Heart left ventricle (tissue), 16 donors: Measurements from ENCODE around the gene GJB4. TPM values are rescaled to one million over a fixed set of nuclear protein-coding genes. Genes with fewer than 3 reads are reported as not detected.

Source experiments
- ATAC-seq, 4 donors: fragments of 200-7000 bp; cut with Tn5 transposase; one replicate each; pipeline ENCODE4 v1.9.1; 2020 to 2022; ENCODE audit warnings: moderate library complexity in 4 of 4, mild to moderate bottlenecking in 3 of 4, moderate number of reproducible peaks in 1 of 4
- DNase-seq, 5 donors: peaks; one replicate each; pipeline ENCODE4 v3.0.0-alpha.2; 2020
- H3K27ac ChIP-seq, 12 donors: fragments of 200-600 bp; sonication (generic) in 4 of 12; one replicate each; pipeline versions ENCODE4 v1.5.0 to v1.8.0; 2016 to 2022; ENCODE audit warnings: mild to moderate bottlenecking in 2 of 12
- H3K27me3 ChIP-seq, 9 donors: fragments of 200-600 bp; sonication (generic) in 2 of 9; one replicate each; pipeline versions ENCODE4 v1.5.1 to v1.8.0; 2016 to 2022; ENCODE audit warnings: mild to moderate bottlenecking in 3 of 9
- H3K36me3 ChIP-seq, 9 donors: fragments of 200-600 bp; sonication (generic) in 2 of 9; one replicate each; pipeline versions ENCODE4 v1.5.0 to v1.8.0; 2018 to 2022; ENCODE audit warnings: mild to moderate bottlenecking in 2 of 9
- H3K4me1 ChIP-seq, 12 donors: fragments of 200-600 bp; sonication (generic) in 4 of 12; one replicate each; pipeline versions ENCODE4 v1.5.0 to v1.8.0; 2016 to 2022; ENCODE audit warnings: mild to moderate bottlenecking in 3 of 12
- H3K4me3 ChIP-seq, 12 donors: fragments of 200-600 bp; sonication (generic) in 4 of 12; one replicate each; pipeline versions ENCODE4 v1.5.0 to v1.8.0; 2017 to 2022; ENCODE audit warnings: mild to moderate bottlenecking in 9 of 12, moderate library complexity in 4 of 12
- H3K9me3 ChIP-seq, 12 donors: fragments of 200-600 bp; sonication (generic) in 4 of 12; one replicate each; pipeline versions ENCODE4 v1.5.0 to v1.8.0; 2016 to 2022; ENCODE audit warnings: mild to moderate bottlenecking in 1 of 12
- CTCF ChIP-seq, 12 donors: fragments of 200-600 bp; sonication (generic) in 4 of 12; IDR thresholded peaks; one replicate each; pipeline versions ENCODE4 v1.5.0 to v1.8.0; 2018 to 2022; ENCODE audit warnings: antibody characterized with exemption in 12 of 12, mild to moderate bottlenecking in 5 of 12
- POLR2A ChIP-seq, 2 donors: fragments of 450-650 bp; IDR thresholded peaks; one replicate each; pipeline ENCODE4 v1.6.1; 2017; ENCODE audit warnings: antibody characterized with exemption in 2 of 2, mild to moderate bottlenecking in 2 of 2, moderate library complexity in 2 of 2
- WGBS, 4 donors: extraction: QIAGEN DNeasy Blood & Tissue Kit in 2 of 4; methylation state at CpG; one replicate each; pipeline versions ENCODE4 v1.1.5 to v1.1.7; 2013 to 2018; 5-methylcytosine and 5-hydroxymethylcytosine counted together
- intact Hi-C, 10 donors: fragments of 100-400 bp; cut with DNase I; formaldehyde crosslinking; loops; one replicate each; pipeline versions ENCODE4 v1.11.1 to v1.14.2; 2022
- polyA plus RNA-seq, 2 donors: library from polyadenylated mRNA; stranded (reverse); fragments of 200-250 nt; gene quantifications; one replicate each; pipeline ENCODE4 v1.2.3, GENCODE V29; 2013
- total RNA-seq, 9 donors: library from RNA; depleted of rRNA in 2 of 9; stranded (reverse); fragments of >200 nt in 2 of 9; fragmentation: NEBNext Ultra II Directional in 3 of 9; extraction: Animal tissue kit (Norgen Biotek cat#: 25700) in 3 of 9; gene quantifications; one replicate each; pipeline versions ENCODE4 v1.1.0 to v1.2.4, GENCODE V29; 2016 to 2023
- donor health status: ischemic (EF 13 %, LVEDD 7.1; RV severe dilation, severe dysfunction).
- donor health status: healthy with polysubstance abuse.
- donor health status: DM: no; HTN: yes; CAD: no.
- donor health status: DM: no; HTN: no; CAD: no.
- donor health status: ischemic (EF 25% LVEDD 6.9; RV normal size, moderate dysfunction).
- donor health status: ischemic (EF 25% LVEDD 5.7; RV mildly dilated, moderate dysfunction).
- donor health status: healthy.
- donor health status: DM: yes; HTN: yes; CAD: no.
- donor health status: ischemic (EF 35%, LVEDD 5.7; RV mildly dilated, moderate dysfunction).
- donor health status: nonischemic (EF 11% LVEDD 7.7; RV severe dilation, severe dysfunction).
- donor health status: DM: yes; HTN: yes; CAD: no.
- donor health status: PGD.
- donor health status: ischemic (EF 29% LVEDD 5.4; RV normal size, mild dysfunction).
- donor health status: nonischemic (EF 23%, LVEDD 6.1; RV moderate dilation, normal function).

GJB4 gene
- total and polyA plus RNA-seq, 11 donors, result not detected

DNA sequence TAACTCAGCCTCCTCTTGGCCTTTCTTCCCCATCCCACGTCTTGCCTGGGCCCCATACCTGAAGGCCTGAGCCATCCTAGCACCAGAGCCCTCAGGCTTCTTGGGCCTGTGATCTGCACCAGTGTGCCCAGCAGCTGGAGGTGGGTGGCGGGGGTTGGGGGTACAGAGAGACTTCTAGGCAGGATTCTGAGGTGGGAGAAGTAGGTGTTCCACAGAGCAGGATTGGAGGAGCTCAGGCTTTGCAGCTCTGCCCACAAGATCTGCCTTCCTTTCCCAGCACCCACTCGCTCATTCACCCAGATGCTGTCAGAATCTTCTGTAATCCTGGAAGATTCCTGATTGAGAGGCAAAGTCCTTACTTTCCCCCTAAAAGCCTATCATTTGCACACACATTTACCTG is 14.7 kb upstream of the GJB4 start:
- H3K27me3 ChIP-seq, result peaks cover 0 to 24% (median 5%) of the 10 kb centered on the region in 9 donors
- 73 to 84% (median 77%) methylated on average over 3 of the region's 3 CpGs for WGBS, 4 donors
- ATAC-seq, result no peak

GRCh38 chr1:34745666-34746065 is 13.9 kb upstream of the GJB4 start:
- H3K4me3 ChIP-seq, result no peak overlapping the region
- intact Hi-C loops, result loop anchor here in 6 of 10 donors (10.0 kb wide), 4 partner anchors 291 to 1111 kb away; no protein-coding TSS in a partner anchor
- 71 to 90% (median 85%) methylated on average over 5 of the region's 5 CpGs for WGBS, 4 donors

More for the DNA sequence above, 14.7 kb upstream of the GJB4 start:
- DNase-seq, result no peak
- intact Hi-C loops, result loop anchor here in 9 of 10 donors (5.0 to 10.0 kb wide), 11 partner anchors 283 to 1113 kb away; no protein-coding TSS in a partner anchor
- H3K27ac ChIP-seq, result no peak overlapping the region
- H3K4me1 ChIP-seq, result no peaks in the 10 kb centered on the region
- no peak overlapping the region for H3K4me3 ChIP-seq
- no peaks in the 10 kb centered on the region for H3K36me3 ChIP-seq
- TF ChIP-seq POLR2A (IDR thresholded peaks at IDR 0.05), result no peak
- no peak for TF ChIP-seq CTCF (IDR thresholded peaks at IDR 0.05)
- H3K9me3 ChIP-seq, result no peaks in the 10 kb centered on the region

GRCh38 chr1:34746101-34746500 is 13.4 kb upstream of the GJB4 start:
- WGBS, 4 donors, result 80 to 90% (median 83%) methylated on average over 4 of the region's 4 CpGs
- H3K4me3 ChIP-seq, result no peak overlapping the region
- no peak for TF ChIP-seq POLR2A (IDR thresholded peaks at IDR 0.05)
- TF ChIP-seq CTCF (IDR thresholded peaks at IDR 0.05), result no peak
- no peaks in the 10 kb centered on the region for H3K36me3 ChIP-seq
- H3K4me1 ChIP-seq, result no peaks in the 10 kb centered on the region
- DNase-seq (no peak), ATAC-seq (no peak)
- peaks cover 0 to 19% (median 5%) of the 10 kb centered on the region in 9 donors for H3K27me3 ChIP-seq
- H3K27ac ChIP-seq, result no peak overlapping the region
- H3K9me3 ChIP-seq, result no peaks in the 10 kb centered on the region
- intact Hi-C loops, result loop anchor here in 6 of 10 donors (10.0 kb wide), 4 partner anchors 291 to 1111 kb away; no protein-coding TSS in a partner anchor

More at GRCh38 chr1:34745666-34746065, 13.9 kb upstream of the GJB4 start:
- peaks cover 0 to 19% (median 5%) of the 10 kb centered on the region in 9 donors for H3K27me3 ChIP-seq
- H3K36me3 ChIP-seq, result no peaks in the 10 kb centered on the region
- no peak for DNase-seq
- no peaks in the 10 kb centered on the region for H3K9me3 ChIP-seq
- H3K27ac ChIP-seq, result no peak overlapping the region
- no peak for TF ChIP-seq POLR2A (IDR thresholded peaks at IDR 0.05)
- TF ChIP-seq CTCF (IDR thresholded peaks at IDR 0.05), result no peak
- no peaks in the 10 kb centered on the region for H3K4me1 ChIP-seq
- ATAC-seq, result no peak

DNA sequence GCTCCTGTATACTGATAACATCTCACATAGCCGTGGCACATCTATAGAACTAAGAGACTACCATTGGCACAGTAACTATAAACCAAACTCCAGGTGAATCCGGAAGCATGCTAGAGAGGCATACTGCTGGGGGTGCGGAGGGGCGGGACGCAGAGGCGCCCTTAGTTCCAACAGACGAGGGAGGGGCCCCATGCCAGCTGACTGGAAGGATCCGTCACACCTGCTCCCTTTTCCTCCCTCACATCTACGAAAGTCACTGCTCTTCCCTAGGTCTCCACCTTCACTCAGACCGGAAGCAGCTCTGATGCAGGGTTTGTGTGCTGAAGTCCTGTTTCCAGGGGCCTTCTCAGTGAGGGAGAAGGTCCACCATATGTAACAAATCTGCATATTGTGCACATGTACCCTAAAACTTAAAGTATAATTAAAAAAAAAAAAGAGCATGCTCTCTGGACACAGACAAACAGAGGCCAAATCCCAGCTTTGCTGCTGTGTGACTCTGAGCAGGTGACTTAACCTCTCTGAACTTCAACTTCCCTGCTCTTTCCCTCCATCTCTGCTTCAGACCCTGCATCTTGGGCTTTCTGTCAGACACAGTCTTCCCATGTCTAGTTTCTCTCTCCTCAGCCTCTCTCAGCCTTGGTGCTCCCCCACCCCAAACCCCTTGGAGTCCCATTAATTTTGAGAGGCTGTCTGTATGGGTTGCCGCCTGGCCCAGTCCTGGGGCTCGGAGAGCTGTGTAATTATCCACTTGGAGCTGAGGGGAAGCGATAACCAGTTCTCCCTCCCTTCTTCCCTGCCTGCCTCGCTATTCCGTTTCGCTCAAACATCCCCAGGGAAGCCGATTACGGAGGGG is 12.5 kb upstream of the GJB4 start:
- DNase-seq (no peak), ATAC-seq (no peak)
- 51 to 76% (median 59%) methylated on average over 17 to 18 of the region's 18 CpGs for WGBS, 4 donors
- Histone ChIP-seq H3K36me3 (no peaks in the 10 kb centered on the region), H3K4me1 (no peaks in the 10 kb centered on the region), H3K27ac (no peak overlapping the region), H3K9me3 (no peaks in the 10 kb centered on the region), H3K4me3 (no peak overlapping the region), H3K27me3 (peaks cover 0 to 19% (median 5%) of the 10 kb centered on the region in 9 donors)
- intact Hi-C loops, result loop anchor here in 6 of 10 donors (10.0 kb wide), 4 partner anchors 292 to 1112 kb away; no protein-coding TSS in a partner anchor
- no peak for TF ChIP-seq POLR2A (IDR thresholded peaks at IDR 0.05)
